Measurements from ENCODE around the gene PTPRC.

GRCh38 chr1:198798923-198799386, 160.1 kb downstream of the PTPRC start:
- TF ChIP-seq CTCF (IDR thresholded peaks at IDR 0.05) (no peak), EP300 (IDR thresholded peaks at IDR 0.05) (no peak), POLR2A (IDR thresholded peaks at IDR 0.05) (no peak)

Measured in ovary (tissue), 3 donors.